Ovary (tissue), 3 donors: ENCODE results near the gene LDLR.

ENCODE experiments used
- EP300 ChIP-seq: sonication (generic); formaldehyde crosslinking; IDR thresholded peaks from one replicate; pipeline ENCODE4 v1.6.1; 2017; ENCODE audit warnings: antibody characterized with exemption
- TF ChIP-seq, protein P1 (sequence below), 3 donors: fragments of 450-650 bp in 2 of 3; fragments of 200-600 bp in 1 of 3; IDR thresholded peaks; one replicate each; pipeline versions ENCODE4 v1.5.1 to v1.8.0; 2016 to 2022; ENCODE audit warnings: antibody characterized with exemption in 3 of 3, mild to moderate bottlenecking in 1 of 3
- donor health status: DM: no; HTN: no; CAD: no.

DNA sequence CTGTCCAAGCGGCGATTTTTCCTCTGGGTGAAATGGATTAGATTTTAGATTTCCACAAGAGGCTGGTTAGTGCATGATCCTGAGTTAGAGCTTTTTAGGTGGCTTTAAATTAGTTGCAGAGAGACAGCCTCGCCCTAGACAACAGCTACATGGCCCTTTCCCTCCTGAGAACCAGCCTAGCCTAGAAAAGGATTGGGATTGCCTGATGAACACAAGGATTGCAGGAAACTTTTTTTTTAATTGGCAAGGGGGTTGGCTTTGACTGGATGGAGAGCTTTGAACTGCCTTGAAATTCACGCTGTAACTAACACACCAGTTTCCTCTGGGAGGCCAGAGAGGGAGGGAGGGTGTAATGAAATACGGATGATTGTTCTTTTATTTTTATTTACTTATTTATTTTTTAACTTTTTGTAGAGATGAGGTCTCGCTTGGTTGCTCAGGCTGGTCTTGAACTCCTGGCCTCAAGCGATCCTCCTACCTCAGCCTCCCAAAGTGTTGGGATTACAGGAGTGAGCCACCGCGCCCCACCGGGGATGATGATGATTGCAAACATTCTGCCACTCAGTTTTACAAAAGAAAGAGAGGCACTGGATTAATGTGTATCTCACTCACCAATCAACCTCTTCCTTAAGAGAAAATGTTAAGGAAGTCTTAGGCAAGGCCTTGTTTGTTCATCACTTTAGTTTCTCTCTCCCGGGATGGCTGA, 1.9 kb downstream of the LDLR start:
- TF ChIP-seq, protein P1, sequence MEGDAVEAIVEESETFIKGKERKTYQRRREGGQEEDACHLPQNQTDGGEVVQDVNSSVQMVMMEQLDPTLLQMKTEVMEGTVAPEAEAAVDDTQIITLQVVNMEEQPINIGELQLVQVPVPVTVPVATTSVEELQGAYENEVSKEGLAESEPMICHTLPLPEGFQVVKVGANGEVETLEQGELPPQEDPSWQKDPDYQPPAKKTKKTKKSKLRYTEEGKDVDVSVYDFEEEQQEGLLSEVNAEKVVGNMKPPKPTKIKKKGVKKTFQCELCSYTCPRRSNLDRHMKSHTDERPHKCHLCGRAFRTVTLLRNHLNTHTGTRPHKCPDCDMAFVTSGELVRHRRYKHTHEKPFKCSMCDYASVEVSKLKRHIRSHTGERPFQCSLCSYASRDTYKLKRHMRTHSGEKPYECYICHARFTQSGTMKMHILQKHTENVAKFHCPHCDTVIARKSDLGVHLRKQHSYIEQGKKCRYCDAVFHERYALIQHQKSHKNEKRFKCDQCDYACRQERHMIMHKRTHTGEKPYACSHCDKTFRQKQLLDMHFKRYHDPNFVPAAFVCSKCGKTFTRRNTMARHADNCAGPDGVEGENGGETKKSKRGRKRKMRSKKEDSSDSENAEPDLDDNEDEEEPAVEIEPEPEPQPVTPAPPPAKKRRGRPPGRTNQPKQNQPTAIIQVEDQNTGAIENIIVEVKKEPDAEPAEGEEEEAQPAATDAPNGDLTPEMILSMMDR (IDR thresholded peaks at IDR 0.05): no peak
- no peak for TF ChIP-seq EP300
